HepG2 (cell line): ENCODE results near the gene ITGAE. TPM values are rescaled to one million over a fixed set of nuclear protein-coding genes. Genes with fewer than 3 reads are reported as not detected.

Experiments
- BHLHE40 ChIP-seq: IDR thresholded peaks from 2 replicates; pipeline ENCODE4 v1.6.1; 2011; ENCODE audit warnings: low read length, improper control_type of control experiment
- KDM4B ChIP-seq: sonication (generic); formaldehyde crosslinking; IDR thresholded peaks from 2 replicates; pipeline ENCODE4 v1.4.0; 2020; ENCODE audit warnings: missing genetic modification reagents
- MAF1 ChIP-seq: sonication (generic); formaldehyde crosslinking; IDR thresholded peaks from 2 replicates; pipeline ENCODE4 v1.5.0; 2020; ENCODE audit warnings: missing genetic modification reagents, borderline replicate concordance
- MAX ChIP-seq: IDR thresholded peaks from 2 replicates; pipeline ENCODE4 v1.6.1; 2012; ENCODE audit warnings: inconsistent platforms
- POLR2AphosphoS2 ChIP-seq: IDR thresholded peaks from 2 replicates; pipeline ENCODE4 v1.6.1; 2011; ENCODE audit warnings: low read depth, low read length, improper control_type of control experiment
- RELA ChIP-seq: sonication (generic); formaldehyde crosslinking; IDR thresholded peaks from 2 replicates; pipeline ENCODE4 v1.4.0; 2020; ENCODE audit warnings: missing genetic modification reagents
- SIX1 ChIP-seq: sonication (generic); formaldehyde crosslinking; IDR thresholded peaks from 2 replicates; pipeline ENCODE4 v1.4.0; 2020; ENCODE audit warnings: missing genetic modification reagents, borderline replicate concordance
- SMC3 ChIP-seq: IDR thresholded peaks from 2 replicates; pipeline ENCODE4 v1.6.1; 2011; ENCODE audit warnings: low read length, improper control_type of control experiment
- TFDP2 ChIP-seq: sonication (generic); formaldehyde crosslinking; IDR thresholded peaks from 2 replicates; pipeline ENCODE4 v1.4.0; 2020; ENCODE audit warnings: missing genetic modification reagents
- ZBTB1 ChIP-seq: sonication (generic); formaldehyde crosslinking; IDR thresholded peaks from 2 replicates; pipeline ENCODE4 v1.4.0; 2020; ENCODE audit warnings: missing genetic modification reagents, borderline replicate concordance
- ZBTB38 ChIP-seq: sonication (generic); formaldehyde crosslinking; IDR thresholded peaks from 2 replicates; pipeline ENCODE4 v1.5.1; 2020; ENCODE audit warnings: mild to moderate bottlenecking, missing genetic modification reagents
- ZNF12 ChIP-seq: sonication (generic); formaldehyde crosslinking; IDR thresholded peaks from 2 replicates; pipeline ENCODE4 v1.5.0; 2020; ENCODE audit warnings: missing genetic modification reagents
- ZNF383 ChIP-seq: sonication (generic); formaldehyde crosslinking; IDR thresholded peaks from 2 replicates; pipeline ENCODE4 v1.4.0; 2020; ENCODE audit warnings: missing genetic modification reagents, mild to moderate bottlenecking, borderline replicate concordance
- ZNF552 ChIP-seq: sonication (generic); formaldehyde crosslinking; IDR thresholded peaks from 2 replicates; pipeline ENCODE4 v1.9.0; 2022; ENCODE audit warnings: missing genetic modification reagents, mild to moderate bottlenecking, borderline replicate concordance
- ZNF646 ChIP-seq: sonication (generic); formaldehyde crosslinking; IDR thresholded peaks from 2 replicates; pipeline ENCODE4 v1.9.0; 2021; ENCODE audit warnings: mild to moderate bottlenecking, missing genetic modification reagents
- polyA plus RNA-seq, 8 experiments: library from polyadenylated mRNA; depleted of rRNA in 3 of 8; stranded (reverse) in 7 of 8; unstranded in 1 of 8; fragments of >200 nt; fragmentation: Illumina TruSeq in 4 of 8; extraction: Trizol in 4 of 8; gene quantifications; 2 replicates each; pipeline versions ENCODE4 v1.2.1 to v1.2.3, GENCODE V29; 2011 to 2016; ENCODE audit warnings: low read depth in 4 of 8, missing spikeins in 1 of 8, mixed read lengths in 1 of 8; ENCODE audit not compliant: insufficient read depth in 1 of 8
- total RNA-seq, 5 experiments: library from RNA; depleted of rRNA; stranded (reverse); fragments of >200 nt; fragmentation: Illumina TruSeq; extraction: Trizol; gene quantifications; 2 replicates each; pipeline ENCODE4 v1.2.3, GENCODE V29; 2016; ENCODE audit warnings: low read depth in 1 of 5
- TF ChIP-seq, protein P1 (sequence below): sonication (generic); formaldehyde crosslinking; IDR thresholded peaks from 2 replicates; pipeline ENCODE4; 2020; ENCODE audit warnings: missing genetic modification reagents, mild to moderate bottlenecking, borderline replicate concordance
- TF ChIP-seq, protein P2 (sequence below): IDR thresholded peaks from 2 replicates; pipeline ENCODE4 v1.6.1; 2018; ENCODE audit warnings: missing genetic modification reagents
- TF ChIP-seq, protein P3 (sequence below): IDR thresholded peaks from 2 replicates; pipeline ENCODE4 v1.6.1; 2016; ENCODE audit warnings: low read depth

ITGAE gene
- total and polyA plus RNA-seq, 2 of the 13 experiments (the other 11 are each of a cell fraction or from before 2014, with no cell fraction given) = 42.3 to 49.0 TPM

GRCh38 chr17:3772764-3773163, 28.2 kb downstream of the ITGAE start (continued):
- TF ChIP-seq, protein P1, sequence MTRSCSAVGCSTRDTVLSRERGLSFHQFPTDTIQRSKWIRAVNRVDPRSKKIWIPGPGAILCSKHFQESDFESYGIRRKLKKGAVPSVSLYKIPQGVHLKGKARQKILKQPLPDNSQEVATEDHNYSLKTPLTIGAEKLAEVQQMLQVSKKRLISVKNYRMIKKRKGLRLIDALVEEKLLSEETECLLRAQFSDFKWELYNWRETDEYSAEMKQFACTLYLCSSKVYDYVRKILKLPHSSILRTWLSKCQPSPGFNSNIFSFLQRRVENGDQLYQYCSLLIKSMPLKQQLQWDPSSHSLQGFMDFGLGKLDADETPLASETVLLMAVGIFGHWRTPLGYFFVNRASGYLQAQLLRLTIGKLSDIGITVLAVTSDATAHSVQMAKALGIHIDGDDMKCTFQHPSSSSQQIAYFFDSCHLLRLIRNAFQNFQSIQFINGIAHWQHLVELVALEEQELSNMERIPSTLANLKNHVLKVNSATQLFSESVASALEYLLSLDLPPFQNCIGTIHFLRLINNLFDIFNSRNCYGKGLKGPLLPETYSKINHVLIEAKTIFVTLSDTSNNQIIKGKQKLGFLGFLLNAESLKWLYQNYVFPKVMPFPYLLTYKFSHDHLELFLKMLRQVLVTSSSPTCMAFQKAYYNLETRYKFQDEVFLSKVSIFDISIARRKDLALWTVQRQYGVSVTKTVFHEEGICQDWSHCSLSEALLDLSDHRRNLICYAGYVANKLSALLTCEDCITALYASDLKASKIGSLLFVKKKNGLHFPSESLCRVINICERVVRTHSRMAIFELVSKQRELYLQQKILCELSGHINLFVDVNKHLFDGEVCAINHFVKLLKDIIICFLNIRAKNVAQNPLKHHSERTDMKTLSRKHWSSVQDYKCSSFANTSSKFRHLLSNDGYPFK = no peak
- TF ChIP-seq ZNF646 (CRISPR knock-in tag) (no peak), ZNF383 (no peak), TFDP2 (0 out of 2 replicates have a peak, but pooled peaks have one; percentile 22), BHLHE40 (peak; percentile 56), MAF1 (CRISPR knock-in tag) (no peak), ZNF12 (CRISPR knock-in tag) (no peak), KDM4B (CRISPR knock-in tag) (no peak), SIX1 (CRISPR knock-in tag) (no peak), ZBTB1 (CRISPR knock-in tag) (no peak), MAX (peak; percentile 49; the same call in 1 of the 2 replicates), ZBTB38 (CRISPR knock-in tag) (no peak), RELA (no peak), ZNF552 (CRISPR knock-in tag) (no peak), POLR2AphosphoS2 (no peak), SMC3 (peak; percentile 79)
- TF ChIP-seq, protein P2, sequence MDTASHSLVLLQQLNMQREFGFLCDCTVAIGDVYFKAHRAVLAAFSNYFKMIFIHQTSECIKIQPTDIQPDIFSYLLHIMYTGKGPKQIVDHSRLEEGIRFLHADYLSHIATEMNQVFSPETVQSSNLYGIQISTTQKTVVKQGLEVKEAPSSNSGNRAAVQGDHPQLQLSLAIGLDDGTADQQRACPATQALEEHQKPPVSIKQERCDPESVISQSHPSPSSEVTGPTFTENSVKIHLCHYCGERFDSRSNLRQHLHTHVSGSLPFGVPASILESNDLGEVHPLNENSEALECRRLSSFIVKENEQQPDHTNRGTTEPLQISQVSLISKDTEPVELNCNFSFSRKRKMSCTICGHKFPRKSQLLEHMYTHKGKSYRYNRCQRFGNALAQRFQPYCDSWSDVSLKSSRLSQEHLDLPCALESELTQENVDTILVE = peak; percentile 41; the same call in 1 of the 2 replicates
- TF ChIP-seq, protein P3, sequence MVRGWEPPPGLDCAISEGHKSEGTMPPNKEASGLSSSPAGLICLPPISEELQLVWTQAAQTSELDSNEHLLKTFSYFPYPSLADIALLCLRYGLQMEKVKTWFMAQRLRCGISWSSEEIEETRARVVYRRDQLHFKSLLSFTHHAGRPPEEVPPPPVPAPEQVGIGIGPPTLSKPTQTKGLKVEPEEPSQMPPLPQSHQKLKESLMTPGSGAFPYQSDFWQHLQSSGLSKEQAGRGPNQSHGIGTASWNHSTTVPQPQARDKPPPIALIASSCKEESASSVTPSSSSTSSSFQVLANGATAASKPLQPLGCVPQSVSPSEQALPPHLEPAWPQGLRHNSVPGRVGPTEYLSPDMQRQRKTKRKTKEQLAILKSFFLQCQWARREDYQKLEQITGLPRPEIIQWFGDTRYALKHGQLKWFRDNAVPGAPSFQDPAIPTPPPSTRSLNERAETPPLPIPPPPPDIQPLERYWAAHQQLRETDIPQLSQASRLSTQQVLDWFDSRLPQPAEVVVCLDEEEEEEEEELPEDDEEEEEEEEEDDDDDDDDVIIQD (CRISPR knock-in tag) = no peak
